ENCODE data around the gene ABCC1. TPM values are rescaled to one million over a fixed set of nuclear protein-coding genes. Genes with fewer than 3 reads are reported as not detected.

The ABCC1 gene
- total RNA-seq, 4 donors from 2014 or later = 12.1 to 39.2 (median 18.6) TPM

DNA sequence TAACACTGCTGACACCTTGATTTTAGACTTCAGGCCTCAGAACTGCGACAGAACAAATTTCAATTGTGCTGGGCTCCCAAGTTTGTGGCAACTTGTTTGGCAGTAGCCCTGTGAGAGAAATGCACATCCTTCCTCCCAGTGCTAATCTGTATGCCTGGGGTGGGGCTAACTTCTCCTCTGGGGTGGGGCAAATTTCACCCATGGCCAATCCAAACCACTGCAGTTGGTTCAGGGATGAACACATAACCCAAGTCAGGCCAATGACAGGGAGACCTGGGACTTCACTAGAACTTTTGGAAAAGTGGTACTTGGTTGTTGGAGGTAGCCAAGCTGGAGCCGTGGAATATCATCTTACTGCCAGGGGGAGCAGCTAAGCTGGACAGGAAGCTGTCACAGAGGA, 217.5 kb downstream of the ABCC1 start:
- H3K4me1 ChIP-seq = no peaks in the 10 kb centered on the region
- H3K27ac ChIP-seq = no peak overlapping the region
- no peak for DNase-seq
- H3K36me3 ChIP-seq = no peaks in the 10 kb centered on the region
- intact Hi-C loops (cut with DNase I; ENCODE audit: low total_unique reads) = no loop called here
- H3K4me3 ChIP-seq = no peak overlapping the region
- no peaks in the 10 kb centered on the region for H3K9me3 ChIP-seq
- TF ChIP-seq, protein P1, sequence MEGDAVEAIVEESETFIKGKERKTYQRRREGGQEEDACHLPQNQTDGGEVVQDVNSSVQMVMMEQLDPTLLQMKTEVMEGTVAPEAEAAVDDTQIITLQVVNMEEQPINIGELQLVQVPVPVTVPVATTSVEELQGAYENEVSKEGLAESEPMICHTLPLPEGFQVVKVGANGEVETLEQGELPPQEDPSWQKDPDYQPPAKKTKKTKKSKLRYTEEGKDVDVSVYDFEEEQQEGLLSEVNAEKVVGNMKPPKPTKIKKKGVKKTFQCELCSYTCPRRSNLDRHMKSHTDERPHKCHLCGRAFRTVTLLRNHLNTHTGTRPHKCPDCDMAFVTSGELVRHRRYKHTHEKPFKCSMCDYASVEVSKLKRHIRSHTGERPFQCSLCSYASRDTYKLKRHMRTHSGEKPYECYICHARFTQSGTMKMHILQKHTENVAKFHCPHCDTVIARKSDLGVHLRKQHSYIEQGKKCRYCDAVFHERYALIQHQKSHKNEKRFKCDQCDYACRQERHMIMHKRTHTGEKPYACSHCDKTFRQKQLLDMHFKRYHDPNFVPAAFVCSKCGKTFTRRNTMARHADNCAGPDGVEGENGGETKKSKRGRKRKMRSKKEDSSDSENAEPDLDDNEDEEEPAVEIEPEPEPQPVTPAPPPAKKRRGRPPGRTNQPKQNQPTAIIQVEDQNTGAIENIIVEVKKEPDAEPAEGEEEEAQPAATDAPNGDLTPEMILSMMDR (IDR thresholded peaks at IDR 0.05) = no peak
- no peak for TF ChIP-seq POLR2A (IDR thresholded peaks at IDR 0.05)
- H3K27me3 ChIP-seq = no peaks in the 10 kb centered on the region

- H3K27ac ChIP-seq = no peak overlapping the region
- H3K36me3 ChIP-seq = no peaks in the 10 kb centered on the region
- H3K9me3 ChIP-seq = no peaks in the 10 kb centered on the region
- no peak for DNase-seq
- no peaks in the 10 kb centered on the region for H3K4me1 ChIP-seq
- H3K27me3 ChIP-seq = no peaks in the 10 kb centered on the region
- H3K4me3 ChIP-seq = no peak overlapping the region
- TF ChIP-seq, protein P1 (IDR thresholded peaks at IDR 0.05) = no peak
- TF ChIP-seq POLR2A (IDR thresholded peaks at IDR 0.05) = no peak
- intact Hi-C loops (cut with DNase I; ENCODE audit: low total_unique reads) = no loop called here
These were observed 218.5 kb downstream of the ABCC1 start for GRCh38 chr16:16167927-16168326.

- H3K27me3 ChIP-seq = no peaks in the 10 kb centered on the region
- intact Hi-C loops (cut with DNase I; ENCODE audit: low total_unique reads) = no loop called here
- no peaks in the 10 kb centered on the region for H3K36me3 ChIP-seq
- H3K27ac ChIP-seq = no peak overlapping the region
- no peaks in the 10 kb centered on the region for H3K4me1 ChIP-seq
- no peaks in the 10 kb centered on the region for H3K9me3 ChIP-seq
- no peak overlapping the region for H3K4me3 ChIP-seq
- TF ChIP-seq POLR2A (IDR thresholded peaks at IDR 0.05) = no peak
- TF ChIP-seq, protein P1 (IDR thresholded peaks at IDR 0.05) = no peak
- DNase-seq = no peak
These were observed 219.0 kb downstream of the ABCC1 start for GRCh38 chr16:16168431-16168830.

DNA sequence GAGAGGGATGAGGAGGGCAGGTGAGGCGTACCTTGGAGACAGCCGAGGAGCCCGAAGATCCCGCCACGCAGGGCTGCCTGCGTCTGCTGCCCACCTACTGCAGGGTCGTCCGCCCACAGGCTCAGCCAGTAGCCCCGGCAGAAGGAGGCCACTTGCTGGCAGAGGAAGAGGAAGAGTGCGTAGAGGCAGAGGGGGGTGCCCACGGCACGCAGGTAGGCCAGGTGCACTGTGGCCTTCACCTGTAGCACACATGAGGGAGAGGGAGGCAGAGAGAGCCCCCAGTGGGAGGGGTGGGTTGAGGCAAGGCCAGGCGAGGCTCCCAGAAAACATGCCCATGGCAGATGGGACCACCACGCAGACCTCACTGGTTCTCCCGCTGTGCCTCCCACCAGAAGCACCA, 220.2 kb downstream of the ABCC1 start:
- intact Hi-C loops (cut with DNase I; ENCODE audit: low total_unique reads) = no loop called here
- no peak overlapping the region for H3K27ac ChIP-seq
- TF ChIP-seq, protein P1 (IDR thresholded peaks at IDR 0.05) = no peak
- TF ChIP-seq POLR2A (IDR thresholded peaks at IDR 0.05) = no peak
- H3K4me1 ChIP-seq = no peaks in the 10 kb centered on the region
- H3K27me3 ChIP-seq = no peaks in the 10 kb centered on the region
- DNase-seq = no peak
- no peaks in the 10 kb centered on the region for H3K9me3 ChIP-seq
- no peak overlapping the region for H3K4me3 ChIP-seq
- no peaks in the 10 kb centered on the region for H3K36me3 ChIP-seq

DNA sequence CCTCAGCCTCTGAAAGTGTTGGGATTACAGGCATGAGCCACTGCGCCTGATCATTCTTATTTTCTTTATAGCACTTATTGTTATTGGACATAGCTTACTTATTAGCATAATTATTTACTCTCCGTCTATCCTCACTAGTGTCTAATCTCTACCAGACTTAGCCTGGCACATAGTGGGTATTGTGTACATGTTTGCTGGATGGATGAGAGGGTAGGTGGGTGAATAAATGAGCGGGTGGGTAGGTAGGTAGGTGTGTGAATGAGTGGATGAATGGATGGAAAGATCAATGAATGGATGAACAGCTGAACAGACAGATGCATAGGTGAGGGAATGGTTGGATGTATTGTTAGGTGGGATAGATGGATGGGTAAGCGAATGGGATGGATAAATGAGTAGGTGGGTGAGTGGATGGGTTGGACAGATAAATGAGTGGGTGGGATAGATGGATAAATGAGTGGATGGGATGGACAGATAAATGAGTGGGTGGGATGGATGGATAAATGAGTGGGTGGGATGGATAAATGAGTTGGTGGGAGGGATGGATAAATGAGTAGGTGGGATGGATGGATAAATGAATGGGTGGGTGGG, 222.0 kb downstream of the ABCC1 start:
- no peak overlapping the region for H3K4me3 ChIP-seq
- no peaks in the 10 kb centered on the region for H3K9me3 ChIP-seq
- no peak for TF ChIP-seq POLR2A (IDR thresholded peaks at IDR 0.05)
- TF ChIP-seq, protein P1 (IDR thresholded peaks at IDR 0.05) = no peak
- no peaks in the 10 kb centered on the region for H3K36me3 ChIP-seq
- no peak for DNase-seq
- H3K4me1 ChIP-seq = no peaks in the 10 kb centered on the region
- no peaks in the 10 kb centered on the region for H3K27me3 ChIP-seq
- no peak overlapping the region for H3K27ac ChIP-seq
- intact Hi-C loops (cut with DNase I; ENCODE audit: low total_unique reads) = no loop called here
